ENCODE results near the gene RBM20.

- TF ChIP-seq CTCF (IDR thresholded peaks at IDR 0.05 in 4 of 5, conservative IDR thresholded peaks at IDR 0.05 in 1 of 5) (no peak), POLR2A (IDR thresholded peaks at IDR 0.05) (no peak)
Measured at GRCh38 chr10:110781139-110781538, 137.0 kb downstream of the RBM20 start.
